ENCODE measurements around the gene LGR6. TPM values are rescaled to one million over a fixed set of nuclear protein-coding genes. Genes with fewer than 3 reads are reported as not detected.
A peak's percentile ranks its signal among the peaks of the same experiment; 100 is the strongest.
"Not testable (repeated sequence)": the region's sequence is repeated elsewhere in the genome, so short reads cannot be mapped to it uniquely, and the experiment has no call there.

Gene LGR6
- total RNA-seq, 1 experiment from 2014 or later: not detected

GRCh38 chr1:202176949-202177927 lies 16.4 kb upstream of the LGR6 start:
- no peak for DNase-seq (ENCODE audit: low spot score)

GRCh38 chr1:202179828-202180750 lies 13.5 kb upstream of the LGR6 start:
- DNase-seq (ENCODE audit: low spot score): no peak

- DNase-seq (ENCODE audit: low spot score): not testable (repeated sequence)
These were observed 12.9 kb upstream of the LGR6 start for GRCh38 chr1:202180751-202181139.

GRCh38 chr1:202181586-202181985 lies 12.0 kb upstream of the LGR6 start:
- DNase-seq (ENCODE audit: low spot score): no peak

GRCh38 chr1:202182040-202182877 lies 11.3 kb upstream of the LGR6 start:
- DNase-seq (ENCODE audit: low spot score): no peak

- DNase-seq (ENCODE audit: low spot score): peak; percentile 88
These were observed 8.7 kb upstream of the LGR6 start for GRCh38 chr1:202184750-202185460.

- no peak for DNase-seq (ENCODE audit: low spot score)
These were observed 7.3 kb upstream of the LGR6 start for GRCh38 chr1:202186327-202186726.

GRCh38 chr1:202187041-202187671 lies 6.4 kb upstream of the LGR6 start:
- DNase-seq (ENCODE audit: low spot score): no peak

GRCh38 chr1:202187697-202188407 lies 5.7 kb upstream of the LGR6 start:
- no peak for DNase-seq (ENCODE audit: low spot score)

- peak; percentile 59 for DNase-seq (ENCODE audit: low spot score)
These were observed 4.4 kb upstream of the LGR6 start for GRCh38 chr1:202189001-202189790.

- no peak for DNase-seq (ENCODE audit: low spot score)
These were observed 3.5 kb upstream of the LGR6 start for GRCh38 chr1:202189918-202190715.

GRCh38 chr1:202191391-202191790 lies 2.2 kb upstream of the LGR6 start:
- not testable (repeated sequence) for DNase-seq (ENCODE audit: low spot score)

GRCh38 chr1:202192770-202193613 lies 607 bp upstream of the LGR6 start:
- peak; percentile 30 for DNase-seq (ENCODE audit: low spot score)

- DNase-seq (ENCODE audit: low spot score): no peak
These were observed 689 bp downstream of the LGR6 start for GRCh38 chr1:202194328-202194648.

GRCh38 chr1:202197653-202198365 lies 4.2 kb downstream of the LGR6 start:
- no peak for DNase-seq (ENCODE audit: low spot score)

- DNase-seq (ENCODE audit: low spot score): no peak
These were observed 4.7 kb downstream of the LGR6 start for GRCh38 chr1:202198366-202198724.

Data from H4 (cell line).